GM20000 (cell line): ENCODE measurements around the gene ALDH3B2.
A peak's percentile ranks its signal among the peaks of the same experiment; 100 is the strongest.
"Not testable (repeated sequence)": the region's sequence is repeated elsewhere in the genome, so short reads cannot be mapped to it uniquely, and the experiment has no call there.

ENCODE experiments used
- DNase-seq: peaks from one replicate; pipeline ENCODE4 v3.0.0; 2012; ENCODE audit warnings: low spot score
- CTCF ChIP-seq: IDR thresholded peaks from 2 replicates; pipeline ENCODE4 v1.5.1; 2012; ENCODE audit warnings: mild to moderate bottlenecking, control low read depth; ENCODE audit errors: extremely low read depth, missing control alignments

ALDH3B2 gene

GRCh38 chr11:67641338-67642172 is 32.9 kb downstream of the ALDH3B2 start:
- no peak for DNase-seq
- TF ChIP-seq CTCF, result no peak

- DNase-seq, result no peak
- TF ChIP-seq CTCF, result no peak
Measured at GRCh38 chr11:67640758-67641337, 33.6 kb downstream of the ALDH3B2 start.

- DNase-seq, result peak; percentile 81
- TF ChIP-seq CTCF, result peak; percentile 76
Measured at GRCh38 chr11:67640021-67640757, 34.2 kb downstream of the ALDH3B2 start.

- no peak for TF ChIP-seq CTCF
- DNase-seq, result no peak
Measured at GRCh38 chr11:67639438-67639859, 35.0 kb downstream of the ALDH3B2 start, which contains the start of gene TBX10. Gene TBX10, minus strand, starts transcription at chr11:67639763. Its CDS starts 291 bp downstream, at chr11:67639472.

GRCh38 chr11:67638535-67639437 is 35.6 kb downstream of the ALDH3B2 start:
- no peak for DNase-seq
- no peak for TF ChIP-seq CTCF

- DNase-seq, result not testable (repeated sequence)
Measured at GRCh38 chr11:67637441-67637840, 37.0 kb downstream of the ALDH3B2 start.

GRCh38 chr11:67636962-67637361 is 37.5 kb downstream of the ALDH3B2 start:
- no peak for DNase-seq
- no peak for TF ChIP-seq CTCF
